Panc1 (cell line): Measurements from ENCODE around the gene PEX16. TPM values are rescaled to one million over a fixed set of nuclear protein-coding genes. Genes with fewer than 3 reads are reported as not detected.

Source experiments
- ATAC-seq: fragments of 200-7000 bp; cut with Tn5 transposase; 2 replicates; pipeline ENCODE4 v1.9.1; 2020; ENCODE audit warnings: mild to moderate bottlenecking, moderate library complexity
- BruUV-seq: library from RNA; stranded (reverse); fragments of 400-500 nt; replicated peaks from 2 replicates; lab custom pipeline; 2021; lab: Mats Ljungman, UMichigan
- CTCF ChIA-PET: fragments of 300-600 bp; sonication (Branson Sonifier 250); formaldehyde crosslinking; loops from one replicate; lab custom pipeline; 2022; ENCODE audit warnings: antibody characterized with exemption; lab: Charles Lee
- POLR2A ChIA-PET: fragments of 300-600 bp; sonication (Branson Sonifier 250); formaldehyde crosslinking; loops from one replicate; lab custom pipeline; 2022; ENCODE audit warnings: antibody characterized with exemption; lab: Charles Lee
- DNase-seq: peaks from one replicate; pipeline ENCODE4 v3.0.0-alpha.2; 2010; ENCODE audit warnings: low read depth, low spot score
- H3K27ac ChIP-seq: 2 replicates; pipeline ENCODE4 v1.5.1; 2011; ENCODE audit warnings: mild to moderate bottlenecking, low read length, inconsistent platforms
- H3K27me3 ChIP-seq: fragments of 200-500 bp; sonication (Bioruptor generic); 2 replicates; pipeline ENCODE4 v1.6.0; 2014; ENCODE audit warnings: low read length, inconsistent platforms; ENCODE audit not compliant: control insufficient read depth, insufficient read depth
- H3K36me3 ChIP-seq: fragments of 200-500 bp; sonication (Bioruptor generic); 2 replicates; pipeline ENCODE4 v1.5.1; 2014; ENCODE audit warnings: inconsistent platforms, mild to moderate bottlenecking, low read length, moderate library complexity; ENCODE audit not compliant: control insufficient read depth, insufficient read depth
- H3K4me1 ChIP-seq: 2 replicates; pipeline ENCODE4 v1.5.1; 2011; ENCODE audit warnings: inconsistent platforms, mild to moderate bottlenecking, low read length, moderate library complexity; ENCODE audit not compliant: control insufficient read depth, insufficient read depth
- H3K4me3 ChIP-seq, 2 experiments: 2 replicates each; pipeline ENCODE4 v1.5.1; 2011 to 2012; ENCODE audit warnings: low read depth in 2 of 2, low read length in 2 of 2, mild to moderate bottlenecking in 2 of 2, inconsistent platforms in 1 of 2, moderate library complexity in 1 of 2
- H3K9me3 ChIP-seq: fragments of 200-500 bp; sonication (Bioruptor generic); 2 replicates; pipeline ENCODE4 v1.5.1; 2014; ENCODE audit warnings: low read depth, mild to moderate bottlenecking, inconsistent platforms, low read length, moderate library complexity; ENCODE audit not compliant: control insufficient read depth, insufficient read depth
- POLR2AphosphoS5 ChIP-seq: IDR thresholded peaks from 2 replicates; pipeline ENCODE4 v1.6.1; 2012; ENCODE audit warnings: mild to moderate bottlenecking, low read depth, low read length, moderate library complexity
- SIN3A ChIP-seq: IDR thresholded peaks from 2 replicates; pipeline ENCODE4 v1.6.1; 2012; ENCODE audit warnings: low read depth, mild to moderate bottlenecking, low read length, moderate library complexity, borderline replicate concordance; ENCODE audit not compliant: insufficient read depth
- TCF7L2 ChIP-seq: IDR thresholded peaks from 2 replicates; pipeline ENCODE4 v1.6.1; 2011; ENCODE audit warnings: mild to moderate bottlenecking, low read depth, low read length, inconsistent platforms
- in situ Hi-C: cut with HindIII; loops from 2 replicates; pipeline ENCODE4 v1.10.0; 2016; ENCODE audit warnings: low sequenced_read_pairs, low pct_unique_long_range_greater_than_20kb
- intact Hi-C: fragments of 100-400 bp; cut with micrococcal nuclease; formaldehyde crosslinking; loops from one replicate; pipeline ENCODE4 v1.10.0; 2022; ENCODE audit not compliant: unreplicated experiment
- total RNA-seq: library from RNA; stranded (reverse); gene quantifications from one replicate; pipeline ENCODE4 v1.2.1, GENCODE V29; 2021; ENCODE audit not compliant: unreplicated experiment
- TF ChIP-seq, protein P1 (sequence below), 2 experiments: IDR thresholded peaks; 2 replicates each; pipeline ENCODE4 v1.6.1; 2011 to 2012; ENCODE audit warnings: low read depth in 2 of 2, control low read depth in 1 of 2, low read length in 1 of 2, mild to moderate bottlenecking in 1 of 2, moderate library complexity in 1 of 2; ENCODE audit not compliant: insufficient read depth in 1 of 2
- TF ChIP-seq, protein P2 (sequence below): fragments of 450-650 bp; IDR thresholded peaks from 2 replicates; pipeline ENCODE4 v1.5.1; 2017; ENCODE audit warnings: mild to moderate bottlenecking

PEX16 gene
- total RNA-seq, 1 experiment from 2014 or later: 37.5 TPM

DNA sequence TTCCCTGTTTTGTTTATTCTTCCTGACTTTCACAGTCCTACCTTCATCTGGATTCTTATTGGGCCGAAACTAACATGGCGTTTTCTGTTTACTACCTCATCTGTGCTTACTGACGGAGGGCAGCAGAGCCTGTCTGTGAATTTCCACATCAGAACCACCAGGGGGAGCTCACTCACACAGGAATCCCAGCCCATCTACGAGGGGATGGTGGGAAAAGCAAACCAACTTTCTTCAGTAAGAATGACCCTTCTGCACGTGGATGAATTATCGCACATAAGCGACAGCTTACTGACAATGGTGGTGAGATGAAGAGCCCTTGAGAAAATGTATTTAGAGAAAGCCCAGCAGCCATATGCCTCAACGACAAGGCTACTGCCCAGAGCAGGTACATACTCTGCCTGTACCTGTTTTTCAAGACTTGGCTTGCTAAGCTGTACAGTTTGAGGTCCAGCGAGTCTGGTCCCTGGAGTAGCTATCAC is 47.3 kb upstream of the PEX16 start:
- ChIA-PET POLR2A (interaction anchor here (0.6 to 1.0 kb wide), 2 partner anchors 9 to 17 kb away, joined by 3 read pairs; no protein-coding TSS in a partner anchor), CTCF (interaction anchor here (0.6 to 2.4 kb wide), 13 partner anchors 13 to 348 kb away, joined by 3 to 20 read pairs (median 4); no protein-coding TSS in a partner anchor)
- in situ Hi-C loops: no loop called here
- ATAC-seq: peak; percentile 98
- Histone ChIP-seq H3K27ac (no peak overlapping the region), H3K36me3 (peaks cover 15% of the 10 kb centered on the region), H3K4me1 (no peaks in the 10 kb centered on the region), H3K4me3 (no peak overlapping the region), H3K9me3 (no peaks in the 10 kb centered on the region), H3K27me3 (no peaks in the 10 kb centered on the region)
- intact Hi-C loops: loop anchor here (1.0 kb wide), 1 partner anchor 41 kb away; no protein-coding TSS in a partner anchor
- BruUV-seq: no TSS peak
- peak; percentile 63 for DNase-seq
- TF ChIP-seq, protein P1, sequence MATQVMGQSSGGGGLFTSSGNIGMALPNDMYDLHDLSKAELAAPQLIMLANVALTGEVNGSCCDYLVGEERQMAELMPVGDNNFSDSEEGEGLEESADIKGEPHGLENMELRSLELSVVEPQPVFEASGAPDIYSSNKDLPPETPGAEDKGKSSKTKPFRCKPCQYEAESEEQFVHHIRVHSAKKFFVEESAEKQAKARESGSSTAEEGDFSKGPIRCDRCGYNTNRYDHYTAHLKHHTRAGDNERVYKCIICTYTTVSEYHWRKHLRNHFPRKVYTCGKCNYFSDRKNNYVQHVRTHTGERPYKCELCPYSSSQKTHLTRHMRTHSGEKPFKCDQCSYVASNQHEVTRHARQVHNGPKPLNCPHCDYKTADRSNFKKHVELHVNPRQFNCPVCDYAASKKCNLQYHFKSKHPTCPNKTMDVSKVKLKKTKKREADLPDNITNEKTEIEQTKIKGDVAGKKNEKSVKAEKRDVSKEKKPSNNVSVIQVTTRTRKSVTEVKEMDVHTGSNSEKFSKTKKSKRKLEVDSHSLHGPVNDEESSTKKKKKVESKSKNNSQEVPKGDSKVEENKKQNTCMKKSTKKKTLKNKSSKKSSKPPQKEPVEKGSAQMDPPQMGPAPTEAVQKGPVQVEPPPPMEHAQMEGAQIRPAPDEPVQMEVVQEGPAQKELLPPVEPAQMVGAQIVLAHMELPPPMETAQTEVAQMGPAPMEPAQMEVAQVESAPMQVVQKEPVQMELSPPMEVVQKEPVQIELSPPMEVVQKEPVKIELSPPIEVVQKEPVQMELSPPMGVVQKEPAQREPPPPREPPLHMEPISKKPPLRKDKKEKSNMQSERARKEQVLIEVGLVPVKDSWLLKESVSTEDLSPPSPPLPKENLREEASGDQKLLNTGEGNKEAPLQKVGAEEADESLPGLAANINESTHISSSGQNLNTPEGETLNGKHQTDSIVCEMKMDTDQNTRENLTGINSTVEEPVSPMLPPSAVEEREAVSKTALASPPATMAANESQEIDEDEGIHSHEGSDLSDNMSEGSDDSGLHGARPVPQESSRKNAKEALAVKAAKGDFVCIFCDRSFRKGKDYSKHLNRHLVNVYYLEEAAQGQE (IDR thresholded peaks at IDR 0.05; ENCODE audit: insufficient read depth in 1 of 2, low read depth in 2 of 2, low read length in 1 of 2): no peak
- TF ChIP-seq, protein P2, sequence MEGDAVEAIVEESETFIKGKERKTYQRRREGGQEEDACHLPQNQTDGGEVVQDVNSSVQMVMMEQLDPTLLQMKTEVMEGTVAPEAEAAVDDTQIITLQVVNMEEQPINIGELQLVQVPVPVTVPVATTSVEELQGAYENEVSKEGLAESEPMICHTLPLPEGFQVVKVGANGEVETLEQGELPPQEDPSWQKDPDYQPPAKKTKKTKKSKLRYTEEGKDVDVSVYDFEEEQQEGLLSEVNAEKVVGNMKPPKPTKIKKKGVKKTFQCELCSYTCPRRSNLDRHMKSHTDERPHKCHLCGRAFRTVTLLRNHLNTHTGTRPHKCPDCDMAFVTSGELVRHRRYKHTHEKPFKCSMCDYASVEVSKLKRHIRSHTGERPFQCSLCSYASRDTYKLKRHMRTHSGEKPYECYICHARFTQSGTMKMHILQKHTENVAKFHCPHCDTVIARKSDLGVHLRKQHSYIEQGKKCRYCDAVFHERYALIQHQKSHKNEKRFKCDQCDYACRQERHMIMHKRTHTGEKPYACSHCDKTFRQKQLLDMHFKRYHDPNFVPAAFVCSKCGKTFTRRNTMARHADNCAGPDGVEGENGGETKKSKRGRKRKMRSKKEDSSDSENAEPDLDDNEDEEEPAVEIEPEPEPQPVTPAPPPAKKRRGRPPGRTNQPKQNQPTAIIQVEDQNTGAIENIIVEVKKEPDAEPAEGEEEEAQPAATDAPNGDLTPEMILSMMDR: peak; percentile 95

DNA sequence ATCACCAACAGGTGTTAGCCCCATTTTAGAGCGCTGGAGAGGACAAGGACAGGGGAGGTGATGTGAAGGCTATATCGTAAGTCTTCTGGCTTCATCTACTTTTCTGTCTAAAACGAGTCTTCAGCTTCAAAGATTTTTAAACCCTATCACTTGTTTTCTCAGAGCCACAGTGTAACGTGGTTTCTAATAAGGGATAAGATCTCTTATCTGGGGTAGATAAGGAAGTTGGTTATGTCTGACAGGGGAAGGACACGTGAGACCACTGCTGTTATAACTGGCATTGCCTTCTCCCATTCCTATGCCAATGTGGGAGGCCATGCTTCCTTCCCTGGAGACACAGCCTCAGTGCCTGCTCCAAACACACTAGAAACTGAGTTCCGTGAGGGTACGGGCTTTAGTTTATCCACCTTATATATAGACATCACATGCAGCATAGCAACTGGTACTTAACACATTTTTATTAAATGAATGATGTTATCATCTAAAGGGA is 44.1 kb upstream of the PEX16 start:
- POLR2A ChIA-PET: no interaction called here
- H3K4me3 ChIP-seq: no peak overlapping the region
- ATAC-seq (no peak), DNase-seq (no peak)
- H3K27ac ChIP-seq: no peak overlapping the region
- H3K4me1 ChIP-seq: no peaks in the 10 kb centered on the region
- in situ Hi-C loops: no loop called here
- intact Hi-C loops: no loop called here
- H3K27me3 ChIP-seq: no peaks in the 10 kb centered on the region
- CTCF ChIA-PET: no interaction called here
- H3K9me3 ChIP-seq: no peaks in the 10 kb centered on the region
- TF ChIP-seq, protein P2: no peak
- no peak for TF ChIP-seq SIN3A
- no peak for TF ChIP-seq POLR2AphosphoS5
- no peak for TF ChIP-seq TCF7L2
- TF ChIP-seq, protein P1 (IDR thresholded peaks at IDR 0.05; ENCODE audit: insufficient read depth in 1 of 2, low read depth in 2 of 2, low read length in 1 of 2): no peak
- BruUV-seq: no TSS peak
- peaks cover 10% of the 10 kb centered on the region for H3K36me3 ChIP-seq
